CD4-positive, alpha-beta T cell treated with Interleukin-17A for 4 hours (primary cell): ENCODE data around the gene APOBEC3F.
"Not testable (repeated sequence)": the region's sequence is repeated elsewhere in the genome, so short reads cannot be mapped to it uniquely, and the experiment has no call there.

Experiments used
- DNase-seq: peaks from one replicate; pipeline ENCODE4 v3.0.0-alpha.2; 2020; ENCODE audit warnings: mixed read lengths

APOBEC3F gene

DNA sequence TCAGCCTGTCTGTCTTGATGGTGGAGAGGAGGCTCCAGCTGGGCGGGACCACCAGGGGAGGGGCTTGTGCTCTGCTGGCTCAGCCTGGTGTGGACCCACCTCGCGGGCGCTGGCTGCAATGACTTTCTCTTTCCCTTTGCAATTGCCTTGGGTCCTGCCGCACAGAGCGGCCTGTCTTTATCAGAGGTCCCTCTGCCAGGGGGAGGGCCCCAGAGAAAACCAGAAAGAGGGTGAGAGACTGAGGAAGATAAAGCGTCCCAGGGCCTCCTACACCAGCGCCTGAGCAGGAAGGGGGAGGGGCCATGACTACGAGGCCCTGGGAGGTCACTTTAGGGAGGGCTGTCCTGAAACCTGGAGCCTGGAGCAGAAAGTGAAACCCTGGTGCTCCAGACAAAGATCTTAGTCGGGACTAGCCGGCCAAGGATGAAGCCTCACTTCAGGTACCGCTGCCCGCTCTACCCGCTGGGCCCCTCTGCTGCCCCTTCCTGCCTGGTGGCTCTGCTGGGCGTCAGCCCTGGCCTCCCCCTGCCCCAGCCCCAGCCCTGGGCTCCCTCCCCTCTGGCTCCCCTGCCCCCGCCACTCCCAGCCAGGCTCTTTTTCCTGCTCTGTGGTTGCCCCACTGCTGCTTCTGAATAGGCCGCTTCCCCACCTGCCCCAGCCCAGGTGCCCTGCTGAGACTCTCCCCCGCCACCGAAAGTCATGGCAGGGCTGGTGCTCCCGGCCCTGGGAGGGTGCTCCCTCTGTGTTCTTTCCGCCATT lies at the start of gene APOBEC3F:
Gene APOBEC3F, plus strand, starts transcription at position 327 of the 759 bp plus-strand sequence. Its CDS starts 97 bp downstream, at position 424.
- peak; percentile 57 for DNase-seq

DNA sequence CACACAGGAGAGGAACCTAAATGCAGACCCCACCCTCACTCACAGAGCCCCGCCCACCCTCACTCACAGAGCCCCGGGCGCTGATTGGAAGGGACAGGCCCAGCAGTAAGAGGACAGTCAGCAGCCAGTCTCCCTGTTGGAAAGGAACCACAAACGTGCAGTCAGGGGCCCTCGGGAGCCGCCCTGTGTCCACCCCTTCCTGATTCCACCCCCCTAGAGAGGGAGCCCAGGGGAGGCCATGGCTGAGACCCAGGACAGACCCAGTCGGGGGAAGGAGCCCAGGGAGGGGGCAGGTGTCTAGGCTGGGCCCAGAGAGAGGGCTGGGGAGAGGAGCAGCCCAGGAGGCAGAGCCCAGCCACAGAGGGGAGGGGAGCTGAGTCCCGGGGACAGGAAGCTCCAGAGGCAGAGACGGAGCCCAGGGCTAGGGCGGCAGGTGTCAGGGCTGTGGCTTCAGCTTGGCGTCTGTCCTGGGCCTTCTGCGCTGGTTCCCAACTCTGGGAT lies 47.7 kb upstream of the APOBEC3F start:
- DNase-seq = not testable (repeated sequence)

DNA sequence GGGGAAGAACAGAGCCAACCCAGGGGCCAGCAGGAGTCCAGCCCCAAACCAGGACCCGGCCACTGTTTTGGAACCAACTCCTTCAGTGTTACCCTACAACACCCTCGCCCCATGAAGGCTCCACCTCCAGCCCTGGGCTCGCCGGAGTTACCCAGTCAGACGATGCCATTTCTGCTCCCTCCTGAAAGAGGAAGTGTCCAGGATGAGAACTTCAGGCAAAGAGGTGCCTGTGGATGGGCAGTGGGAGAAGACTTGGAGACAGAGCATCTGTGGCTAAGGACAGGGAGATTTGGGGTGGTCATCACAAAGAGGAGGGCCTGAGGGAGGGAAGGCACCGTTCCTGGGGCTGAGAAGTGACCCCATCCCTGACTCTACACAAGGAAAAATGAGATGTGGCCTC lies 44.6 kb upstream of the APOBEC3F start:
- DNase-seq = no peak

DNA sequence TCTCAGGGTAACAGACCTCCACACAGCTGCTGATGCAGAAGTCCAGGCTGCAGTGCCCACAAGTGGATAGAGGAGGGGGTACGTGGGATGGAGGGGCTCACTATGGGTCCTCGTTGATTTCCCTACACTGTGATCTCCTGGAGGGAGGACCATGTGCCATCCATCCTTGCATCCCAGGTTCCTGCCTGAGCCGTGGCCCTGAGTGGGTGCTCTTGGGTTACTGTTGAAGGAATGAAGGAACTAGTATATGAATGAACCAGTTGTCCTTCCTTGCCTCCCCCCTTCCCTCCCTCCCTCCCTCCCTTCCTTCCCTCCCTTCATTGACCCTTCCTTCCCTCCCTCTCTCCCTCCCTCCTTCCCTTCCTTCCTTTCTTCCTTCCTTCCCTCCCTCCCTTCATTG lies 43.1 kb upstream of the APOBEC3F start:
- no peak for DNase-seq

DNA sequence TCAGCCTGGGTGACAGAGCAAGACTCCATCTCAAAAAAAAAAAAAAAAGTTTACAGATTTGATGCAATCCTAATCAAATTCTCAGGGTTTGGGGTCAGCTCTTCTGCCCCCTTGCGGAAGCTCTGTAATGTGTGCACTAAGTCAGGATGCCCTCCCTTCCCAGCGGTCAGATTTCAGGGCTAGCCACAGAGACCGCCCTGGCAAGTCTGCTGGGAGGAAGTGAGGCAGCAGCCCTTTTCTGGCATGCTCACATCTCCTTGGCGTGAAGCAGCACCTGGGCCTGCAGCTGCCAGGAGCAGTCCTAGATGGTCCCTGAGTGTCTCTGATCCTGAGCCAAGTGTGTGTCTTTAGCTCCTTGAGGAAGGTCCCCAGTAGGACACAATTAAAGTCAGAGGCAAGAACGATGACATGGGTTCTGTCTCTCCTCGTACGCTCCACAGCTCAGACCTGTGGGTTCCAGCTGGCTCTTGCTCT lies 37.5 kb upstream of the APOBEC3F start:
- DNase-seq = peak; percentile 80

DNA sequence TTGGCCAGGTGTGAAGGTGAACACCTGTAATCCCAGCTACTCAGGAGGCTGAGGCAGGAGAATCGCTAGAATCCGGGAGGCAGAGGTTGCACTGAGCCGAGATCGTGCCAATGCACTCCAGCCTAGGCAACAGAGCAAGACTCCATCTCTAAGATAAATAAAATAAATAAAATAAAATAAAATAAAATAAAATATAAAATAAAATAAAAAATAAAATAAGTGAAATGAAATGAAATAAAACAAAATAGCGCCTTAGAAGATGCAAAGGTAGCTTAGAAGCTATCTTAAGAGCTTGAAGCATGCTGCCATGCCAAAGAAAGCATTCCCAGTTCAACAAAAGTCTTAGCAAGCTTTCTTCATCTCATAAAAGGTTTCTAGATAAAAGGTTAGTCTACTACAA lies 33.5 kb upstream of the APOBEC3F start:
- no peak for DNase-seq

DNA sequence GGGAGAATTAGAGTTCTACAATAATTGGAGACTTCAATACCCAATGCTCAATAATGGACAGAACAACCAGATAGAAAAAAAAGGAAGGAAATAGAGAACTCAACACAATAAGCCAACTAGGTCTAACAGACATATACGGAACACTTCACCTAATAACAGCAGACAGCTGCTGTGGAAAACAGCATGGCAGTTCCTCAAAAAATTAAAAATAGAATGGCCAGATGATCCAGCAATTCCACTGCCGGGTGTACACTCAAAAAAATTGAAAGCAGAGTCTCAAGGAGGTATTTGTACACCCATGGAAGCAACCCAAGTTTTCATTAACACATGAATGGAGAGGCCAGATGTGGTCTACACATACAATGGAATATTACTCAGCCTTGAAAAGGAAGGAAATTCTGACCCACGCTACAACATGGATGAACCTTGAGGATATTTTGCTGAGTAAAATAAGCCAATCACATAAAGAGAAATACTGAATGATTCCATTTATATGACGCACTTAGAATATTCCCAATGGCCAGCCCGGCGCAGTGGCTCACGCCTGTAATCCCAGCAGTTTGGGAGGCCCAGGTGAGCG lies 32.3 kb upstream of the APOBEC3F start:
- not testable (repeated sequence) for DNase-seq

DNA sequence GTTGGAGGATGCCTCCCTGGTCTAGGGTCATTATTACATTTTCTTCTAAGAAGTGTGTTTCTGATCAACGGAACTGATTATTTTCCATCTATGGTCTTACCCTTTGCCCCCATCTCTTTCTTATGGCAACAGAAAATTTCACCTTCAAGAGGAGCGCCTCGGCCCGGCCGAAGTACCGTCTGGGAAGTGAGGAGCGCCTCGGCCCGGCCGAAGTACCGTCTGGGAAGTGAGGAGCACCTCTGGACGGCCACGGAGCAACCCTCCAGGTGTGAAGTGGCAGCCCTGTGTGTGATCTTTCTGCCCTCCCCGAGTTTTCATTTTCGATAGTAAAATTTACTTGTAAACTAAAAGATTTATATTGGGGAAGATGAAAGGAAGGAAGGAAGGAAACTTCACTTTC lies 29.7 kb upstream of the APOBEC3F start:
- no peak for DNase-seq

DNA sequence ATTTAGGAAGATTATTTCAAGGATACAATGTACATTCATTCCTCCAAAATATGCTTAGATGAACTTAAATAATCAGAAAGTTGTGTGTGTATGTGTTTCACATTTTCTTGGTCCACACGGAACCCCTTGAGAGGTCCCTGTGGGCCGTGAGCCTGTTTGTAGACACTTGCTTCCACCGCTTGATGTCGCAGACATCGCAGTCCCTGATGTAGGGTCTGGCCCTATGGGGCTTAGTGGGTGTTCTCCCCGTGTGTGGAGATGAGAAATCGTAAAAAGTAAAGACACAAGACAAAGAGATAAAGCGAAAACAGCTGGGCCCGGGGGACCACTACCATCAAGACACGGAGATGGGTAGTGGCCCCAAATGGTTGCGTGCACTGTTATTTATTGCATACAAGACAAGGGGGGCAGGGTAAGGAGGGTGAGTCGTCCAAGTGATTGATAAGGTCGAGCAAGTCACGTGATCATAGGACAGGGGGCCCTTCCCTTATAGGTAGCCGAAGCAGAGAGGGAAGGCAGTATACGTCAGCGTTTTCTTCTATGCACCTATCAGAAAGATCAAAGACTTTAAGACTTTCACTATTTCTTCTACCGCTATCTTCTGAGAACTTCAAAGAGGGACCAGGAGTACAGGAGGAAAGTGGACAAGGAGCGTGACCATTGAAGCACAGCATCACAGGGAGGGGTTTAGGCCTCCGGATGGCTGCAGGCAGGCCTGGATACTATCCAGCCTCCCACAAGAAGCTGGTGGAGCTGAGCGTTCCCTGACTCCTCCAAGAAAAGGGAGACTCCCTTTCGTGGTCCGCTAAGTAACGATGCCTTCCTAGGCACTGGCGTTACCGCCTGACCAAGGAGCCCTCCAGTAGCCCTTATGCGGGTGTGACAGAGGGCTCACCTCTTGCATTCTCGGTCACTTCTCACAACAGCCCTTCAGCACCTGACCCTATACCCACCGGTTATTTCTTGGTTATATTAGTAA lies 27.8 kb upstream of the APOBEC3F start:
- no peak for DNase-seq

DNA sequence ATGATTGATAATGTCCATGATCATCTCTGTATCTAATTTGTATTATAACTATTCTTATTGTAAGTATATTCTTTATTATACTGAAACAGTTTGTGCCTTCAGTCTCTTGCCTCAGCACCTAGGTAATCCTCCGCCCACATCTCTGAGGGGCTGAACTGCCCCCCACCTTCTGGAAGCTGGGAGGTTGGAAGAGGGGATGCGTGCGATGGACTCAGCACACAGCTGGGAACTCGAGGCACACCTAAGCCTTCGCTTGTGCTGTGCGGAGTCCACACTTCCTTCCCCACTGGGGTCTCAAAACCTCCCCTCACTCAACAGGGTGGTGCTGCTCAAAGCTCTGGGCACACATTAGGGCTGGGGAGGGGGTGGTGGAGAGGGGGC lies 27.1 kb upstream of the APOBEC3F start:
- DNase-seq = not testable (repeated sequence)

DNA sequence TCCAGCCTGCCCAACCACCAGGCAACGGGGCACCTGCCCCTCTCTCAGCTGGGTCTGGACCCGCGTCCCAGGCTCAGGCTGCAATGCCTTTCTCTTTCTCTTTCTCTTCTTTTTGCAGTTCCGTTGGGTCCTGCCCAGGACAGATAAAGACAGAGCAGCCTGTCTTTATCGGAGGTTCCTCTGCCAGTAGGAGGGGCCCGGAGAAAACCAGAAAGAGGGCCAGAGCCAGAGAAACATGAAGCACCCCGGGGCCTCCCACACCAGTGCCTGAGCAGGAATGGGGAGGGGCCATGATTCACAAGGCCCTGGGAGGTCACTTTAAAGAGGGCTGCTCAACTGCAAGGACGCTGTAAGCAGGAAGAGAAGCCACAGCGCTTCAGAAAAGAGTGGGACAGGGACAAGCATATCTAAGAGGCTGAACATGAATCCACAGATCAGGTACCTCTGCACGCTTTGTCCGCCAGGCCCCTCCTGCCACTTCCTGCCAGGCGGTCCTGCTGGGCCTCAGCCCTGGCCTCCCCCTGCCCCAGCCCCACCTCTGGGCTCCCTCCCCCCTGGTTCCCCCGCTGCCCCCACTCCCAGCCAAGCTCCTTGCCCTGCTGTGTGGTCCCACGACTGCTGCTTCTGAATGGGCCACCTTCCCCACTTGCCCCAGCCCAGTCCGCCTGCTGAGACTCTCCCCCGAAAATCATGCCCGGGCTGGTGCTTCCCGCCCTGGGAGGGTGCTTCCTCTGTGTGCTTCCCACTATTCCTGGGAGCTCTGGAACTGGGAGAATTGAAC lies 26.5 kb upstream of the APOBEC3F start, which contains the start of gene APOBEC3C:
Gene APOBEC3C, plus strand, starts transcription at position 316 of the 781 bp plus-strand sequence. Its CDS starts 106 bp downstream, at position 422.
- DNase-seq = peak; percentile 84

DNA sequence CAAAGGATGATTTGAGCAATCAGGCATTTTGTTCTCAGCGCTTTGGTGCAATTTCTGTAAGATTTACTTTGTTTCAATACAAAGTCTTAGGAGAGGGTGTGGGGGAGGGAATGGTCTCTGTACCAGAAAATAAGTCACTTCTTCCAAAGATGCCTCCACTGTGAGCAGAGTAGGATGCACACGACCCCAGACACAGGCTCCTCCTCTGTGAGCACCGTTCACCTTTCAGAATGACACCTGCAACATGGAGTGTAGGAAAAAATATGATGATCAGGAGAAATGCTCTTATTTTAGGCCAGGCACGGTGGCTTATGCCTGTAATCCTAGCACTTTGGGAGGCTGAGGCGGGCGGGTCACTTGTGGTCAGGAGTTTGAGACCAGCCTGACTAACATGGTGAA lies 25.9 kb upstream of the APOBEC3F start:
- DNase-seq = not testable (repeated sequence)

DNA sequence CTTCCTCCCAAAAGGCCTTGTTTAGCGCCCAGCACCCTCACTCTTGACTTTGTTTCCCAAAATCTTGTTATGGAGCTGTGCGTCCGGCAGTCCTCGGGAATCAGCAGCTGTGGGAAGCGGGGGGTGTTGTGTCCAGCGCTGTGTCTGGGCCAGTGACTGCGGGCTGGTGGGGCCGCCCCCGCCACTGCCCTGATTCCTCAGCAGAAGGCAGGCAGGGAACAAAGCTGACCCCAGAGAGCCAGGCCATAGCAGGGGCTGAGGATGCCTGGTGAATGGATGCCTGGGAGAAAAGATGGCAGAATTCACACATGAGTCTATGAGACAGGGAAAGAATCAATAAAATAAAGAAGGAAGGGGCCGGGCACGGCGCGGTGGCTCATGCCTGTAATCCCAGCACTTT lies 24.1 kb upstream of the APOBEC3F start:
- DNase-seq = no peak

DNA sequence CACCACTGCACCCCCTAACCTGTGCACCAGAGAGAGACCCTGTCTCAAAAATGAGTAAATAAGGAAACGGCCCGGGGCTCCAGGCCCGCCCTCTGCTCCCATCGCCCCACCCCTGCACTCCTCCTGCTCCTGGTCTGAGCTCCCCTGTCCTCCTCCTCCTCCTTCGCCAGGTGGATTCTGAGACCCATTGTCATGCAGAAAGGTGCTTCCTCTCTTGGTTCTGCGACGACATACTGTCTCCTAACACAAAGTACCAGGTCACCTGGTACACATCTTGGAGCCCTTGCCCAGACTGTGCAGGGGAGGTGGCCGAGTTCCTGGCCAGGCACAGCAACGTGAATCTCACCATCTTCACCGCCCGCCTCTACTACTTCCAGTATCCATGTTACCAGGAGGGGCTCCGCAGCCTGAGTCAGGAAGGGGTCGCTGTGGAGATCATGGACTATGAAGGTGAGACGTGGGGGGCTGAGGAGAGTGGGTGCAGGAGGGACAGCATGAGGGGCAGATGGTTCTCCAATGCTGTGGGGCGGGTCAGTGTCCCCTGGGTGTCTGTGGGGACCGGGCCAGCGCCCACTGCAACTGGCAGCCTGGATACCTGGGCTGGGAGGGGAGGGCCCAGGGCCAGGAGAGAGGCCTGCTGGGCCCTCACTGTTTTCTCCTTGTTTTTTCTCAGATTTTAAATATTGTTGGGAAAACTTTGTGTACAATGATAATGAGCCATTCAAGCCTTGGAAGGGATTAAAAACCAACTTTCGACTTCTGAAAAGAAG lies 22.9 kb upstream of the APOBEC3F start:
- DNase-seq = no peak

DNA sequence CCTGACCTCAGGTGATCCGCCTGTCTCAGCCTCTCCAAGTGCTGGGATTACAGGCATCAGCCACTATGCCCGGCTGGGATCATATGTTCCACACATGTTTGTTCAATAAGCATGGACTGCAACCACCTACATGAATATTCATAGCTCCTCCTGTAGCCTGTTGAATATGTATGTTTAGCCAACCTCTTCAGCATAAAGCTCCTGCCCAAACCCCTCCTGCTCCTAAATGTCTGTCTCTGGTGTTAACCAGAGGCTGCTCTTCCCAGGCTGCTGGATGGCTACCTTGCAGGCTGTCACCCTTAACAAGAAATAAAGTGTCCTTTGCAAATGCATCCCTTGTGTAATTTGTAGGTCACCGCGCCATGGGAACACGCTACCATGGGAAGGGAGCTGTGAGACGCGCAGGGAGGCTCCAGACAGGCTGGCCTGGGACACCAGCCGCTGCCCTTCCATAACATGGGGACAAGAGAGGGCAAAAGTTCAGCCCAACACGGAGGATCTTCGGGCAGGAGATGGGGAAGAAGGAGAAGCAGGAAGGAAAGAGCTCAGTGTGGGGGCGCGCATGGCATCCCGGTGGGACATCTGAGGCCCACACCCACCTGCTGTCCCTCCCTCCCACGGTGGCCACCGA lies 20.5 kb upstream of the APOBEC3F start:
- not testable (repeated sequence) for DNase-seq

DNA sequence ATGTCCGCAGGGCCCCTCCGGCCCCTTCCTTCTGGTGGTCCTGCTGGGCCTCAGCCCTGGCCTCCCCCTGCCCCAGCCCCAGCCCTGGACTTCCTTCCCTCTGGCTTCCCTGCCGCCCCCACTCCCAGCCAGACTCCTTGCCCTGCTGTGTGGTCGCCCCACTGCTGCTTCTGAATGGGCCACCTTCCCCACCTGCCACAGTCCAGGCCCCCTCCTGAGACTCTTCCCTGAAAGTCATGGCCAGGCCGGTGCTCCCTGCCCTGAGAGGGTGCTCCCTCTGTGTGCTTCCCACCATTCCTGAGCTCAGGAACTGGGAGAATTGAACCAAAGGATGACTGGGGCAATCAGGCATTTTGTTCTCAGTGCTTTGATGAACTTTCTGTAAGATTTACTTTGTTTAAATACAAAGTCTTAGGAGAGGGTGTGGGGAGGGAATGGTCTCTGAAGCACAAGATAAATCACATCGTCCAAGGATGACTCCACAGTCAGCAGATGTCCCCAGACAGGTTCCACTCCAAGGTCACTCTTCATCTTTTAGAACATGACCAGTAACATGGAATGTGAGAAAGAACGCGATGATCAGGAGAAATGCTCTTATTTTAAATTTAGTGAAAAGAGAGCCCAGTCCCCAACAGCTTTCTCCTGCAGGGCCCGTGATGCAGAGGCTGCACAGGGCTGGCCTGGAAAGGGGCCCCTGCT lies 19.0 kb upstream of the APOBEC3F start:
- DNase-seq = no peak

DNA sequence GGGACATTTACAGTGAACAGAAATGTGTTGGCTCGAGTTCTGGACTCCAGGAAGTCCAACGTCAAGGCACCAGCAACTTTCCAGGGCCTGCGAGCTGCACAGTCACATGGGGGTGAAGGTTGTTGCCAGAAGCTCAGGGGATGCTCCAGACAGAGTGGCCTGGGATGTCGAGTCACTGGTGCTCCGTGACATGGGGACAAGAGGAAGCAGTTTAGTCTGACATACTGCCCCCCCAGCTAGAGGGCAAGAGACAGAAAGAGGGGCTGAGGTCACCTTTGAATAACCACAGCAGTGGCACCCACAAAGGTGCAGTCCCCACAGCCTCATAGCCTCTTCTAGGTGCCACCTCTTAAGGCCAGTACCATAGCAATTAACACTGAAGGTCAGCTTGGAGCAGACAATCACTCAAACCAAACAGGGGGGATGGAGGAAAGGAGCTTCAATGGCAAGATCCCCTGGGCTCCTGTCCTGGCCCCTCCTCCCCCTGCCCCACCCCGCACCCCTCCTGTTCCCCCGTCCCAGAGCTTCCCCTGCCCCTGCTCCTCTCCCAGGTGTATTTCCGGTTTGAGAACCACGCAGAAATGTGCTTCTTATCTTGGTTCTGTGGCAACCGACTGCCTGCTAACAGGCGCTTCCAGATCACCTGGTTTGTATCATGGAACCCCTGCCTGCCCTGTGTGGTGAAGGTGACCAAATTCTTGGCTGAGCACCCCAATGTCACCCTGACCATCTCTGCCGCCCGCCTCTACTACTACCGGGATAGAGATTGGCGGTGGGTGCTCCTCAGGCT lies 15.9 kb upstream of the APOBEC3F start:
- DNase-seq = peak; percentile 51

DNA sequence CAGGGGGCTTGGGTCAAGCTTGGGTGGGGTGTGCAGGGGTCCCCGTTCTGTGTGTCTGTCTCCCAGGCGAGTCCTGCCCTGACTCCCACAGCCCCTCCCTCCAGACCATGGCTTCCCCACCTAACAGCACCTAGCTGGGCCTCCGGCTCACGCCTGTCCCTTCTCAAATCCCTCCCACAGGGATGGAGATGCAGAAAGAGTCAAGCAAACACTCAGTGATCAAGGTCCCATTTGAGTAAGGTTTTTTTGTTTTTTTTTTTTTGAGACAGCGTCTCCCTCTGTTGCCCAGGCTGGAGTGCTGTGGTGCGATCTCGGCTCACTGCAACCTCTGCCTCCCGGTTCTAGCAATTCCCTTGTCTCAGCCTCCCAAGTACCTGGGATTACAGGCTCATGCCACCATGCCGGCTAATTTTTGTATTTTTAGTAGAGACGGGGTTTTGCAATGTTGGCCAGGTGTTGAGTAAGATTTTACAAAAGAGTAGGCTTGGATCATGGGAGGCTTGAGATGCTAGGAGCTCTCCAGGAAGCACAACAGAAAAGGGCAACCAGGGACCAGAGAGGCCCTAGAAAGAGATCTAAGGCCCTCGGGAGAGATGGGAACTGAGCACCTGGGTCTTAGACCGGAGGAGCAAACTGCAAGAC lies 14.0 kb upstream of the APOBEC3F start:
- no peak for DNase-seq

DNA sequence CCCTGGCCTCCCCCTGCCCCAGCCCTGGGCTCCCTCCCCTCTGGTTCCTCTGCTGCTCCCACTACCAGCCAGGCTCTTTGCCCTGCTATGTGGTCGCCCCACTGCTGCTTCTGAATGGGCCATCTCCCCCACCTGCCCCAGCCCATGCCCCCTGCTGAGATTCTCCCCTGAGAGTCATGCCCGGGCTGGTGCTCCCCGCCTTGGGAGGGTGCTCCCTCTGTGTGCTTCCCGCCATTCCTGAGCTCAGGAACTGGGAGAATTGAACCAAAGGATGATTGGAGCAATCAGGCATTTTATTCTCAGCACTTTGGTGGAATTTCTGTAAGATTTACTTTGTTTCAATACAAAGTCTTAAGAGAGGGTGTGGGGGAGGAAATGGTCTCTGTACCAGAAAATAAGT lies 12.9 kb upstream of the APOBEC3F start:
- no peak for DNase-seq
